ENCODE data around the gene KRT77.

Gene KRT77

DNA sequence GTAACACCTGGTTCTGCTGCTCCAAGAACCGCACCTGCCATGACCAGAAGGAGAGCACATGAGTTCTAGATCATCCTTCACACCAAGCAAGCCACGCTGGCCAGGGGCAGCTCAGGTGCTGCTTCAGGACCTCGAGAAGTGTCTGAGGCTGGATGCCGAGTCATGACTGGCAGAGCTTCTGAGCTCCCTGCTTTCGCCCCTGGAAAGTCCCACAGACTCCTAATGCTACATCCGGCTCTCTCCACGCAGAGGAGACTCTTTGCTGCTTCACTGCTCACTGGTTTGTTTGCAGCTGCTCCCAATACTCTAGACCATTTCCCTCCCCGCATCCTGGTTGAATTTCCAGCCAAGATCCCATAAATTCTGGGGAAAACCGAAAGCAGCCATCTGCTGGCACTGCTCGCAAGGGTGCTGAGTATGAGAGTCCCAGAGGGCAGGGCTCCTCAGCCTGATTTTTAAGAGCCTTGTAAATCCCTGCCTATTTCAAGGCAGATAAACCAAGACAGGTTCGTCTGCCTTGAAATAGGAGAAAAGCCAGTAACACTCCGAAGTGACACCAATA, 52.7 kb downstream of the KRT77 start:
- no peak for DNase-seq

DNA sequence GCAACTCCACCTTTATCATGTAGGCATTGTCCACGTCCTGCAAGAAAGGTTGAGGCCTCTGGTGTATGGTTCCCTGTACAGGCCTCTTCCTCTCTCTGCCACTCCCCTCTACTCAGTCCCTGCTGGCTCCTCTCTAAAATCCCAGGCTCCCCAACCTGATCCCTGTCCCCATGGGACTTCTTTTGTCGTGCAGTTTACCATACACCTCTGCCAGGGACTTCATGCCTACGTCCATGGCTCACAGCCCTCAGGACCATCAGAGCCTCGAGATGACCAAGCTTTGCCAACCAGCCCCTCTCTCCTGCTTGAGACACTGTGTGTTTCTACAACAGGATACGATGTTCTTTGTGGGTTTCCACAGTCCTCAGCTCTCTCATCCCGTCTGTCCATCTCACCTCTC, 54.3 kb downstream of the KRT77 start:
- no peak for DNase-seq

DNA sequence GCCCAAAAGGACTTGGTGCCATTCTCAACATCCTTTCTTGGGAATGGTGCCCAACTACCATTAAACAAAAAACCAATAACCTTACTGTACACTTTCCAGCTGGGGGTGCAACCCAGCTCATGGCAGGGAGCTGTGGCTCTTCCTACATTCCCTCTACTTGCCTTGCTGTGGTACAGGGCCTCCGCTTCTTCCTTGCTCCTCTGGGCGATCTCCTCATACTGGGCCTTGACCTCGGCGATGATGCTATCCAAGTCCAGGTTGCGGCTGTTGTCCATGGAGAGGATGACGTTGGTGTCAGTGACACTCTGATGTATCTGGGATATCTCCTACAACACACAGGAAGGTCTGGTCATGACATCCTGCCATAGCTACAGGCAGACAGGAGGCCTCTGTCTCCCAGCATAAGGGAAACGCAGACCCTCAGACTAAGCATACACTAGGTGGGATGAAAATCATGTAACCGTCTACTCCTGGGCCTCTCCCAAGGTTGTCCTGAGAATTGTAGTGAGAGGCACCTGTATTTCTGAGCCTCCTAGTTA, 55.2 kb downstream of the KRT77 start:
- DNase-seq = no peak

DNA sequence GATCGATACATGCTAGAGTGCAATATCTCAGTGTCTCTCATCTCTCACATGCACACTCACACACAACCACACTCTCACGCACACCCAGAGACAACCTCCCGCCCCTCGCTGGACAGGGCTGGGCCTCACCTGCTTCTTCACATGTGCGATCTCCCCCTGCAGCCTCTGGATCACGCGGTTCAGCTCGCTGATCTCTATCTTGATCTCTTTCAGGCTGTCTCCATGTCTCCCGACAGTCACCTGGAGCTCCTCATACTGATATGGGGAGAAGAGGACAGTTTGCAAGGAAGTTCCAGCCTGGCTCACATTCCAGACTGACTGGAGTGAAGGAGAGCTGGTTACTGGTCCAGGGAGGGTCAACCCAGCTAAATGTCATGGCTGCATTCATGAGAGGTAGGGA, 55.7 kb downstream of the KRT77 start:
- no peak for DNase-seq

DNA sequence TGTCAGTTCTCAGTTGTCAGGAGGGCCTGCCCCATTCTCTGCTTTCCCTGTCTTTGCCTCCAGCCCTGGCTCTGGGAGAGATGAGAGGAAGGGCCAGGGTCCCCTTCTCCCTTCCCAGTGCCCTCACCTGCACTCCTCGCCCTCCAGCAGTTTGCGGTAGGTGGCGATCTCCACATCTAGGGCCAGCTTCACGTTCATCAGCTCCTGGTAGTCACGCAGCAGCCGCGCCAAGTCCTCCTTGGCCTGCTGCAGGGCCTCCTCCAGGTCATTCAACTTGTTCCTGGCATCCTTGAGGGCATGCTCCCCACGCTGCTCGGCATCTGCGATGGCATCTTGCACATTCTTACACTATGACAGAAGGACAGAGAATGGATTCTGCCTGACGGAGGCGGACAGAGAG, 56.7 kb downstream of the KRT77 start:
- DNase-seq = no peak

DNA sequence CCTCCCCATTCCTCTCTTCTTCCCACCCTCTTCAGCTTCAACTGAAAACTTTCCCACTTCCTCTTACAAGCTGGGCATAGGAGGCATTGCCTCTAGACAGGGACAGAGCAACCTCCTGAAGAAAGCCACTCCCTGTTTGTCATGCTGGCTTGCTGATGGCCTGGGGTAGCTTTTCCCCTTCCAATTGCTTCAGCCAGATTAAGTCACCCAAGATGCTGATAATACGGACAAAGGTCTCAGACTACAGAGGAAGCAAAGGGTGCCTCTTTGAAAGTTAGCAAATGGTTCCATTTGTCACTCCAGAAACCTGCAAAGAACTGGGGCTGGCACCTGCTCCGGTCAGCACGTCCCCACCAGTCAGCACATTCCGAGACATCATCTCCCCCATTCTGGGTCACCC, 57.3 kb downstream of the KRT77 start:
- no peak for DNase-seq

DNA sequence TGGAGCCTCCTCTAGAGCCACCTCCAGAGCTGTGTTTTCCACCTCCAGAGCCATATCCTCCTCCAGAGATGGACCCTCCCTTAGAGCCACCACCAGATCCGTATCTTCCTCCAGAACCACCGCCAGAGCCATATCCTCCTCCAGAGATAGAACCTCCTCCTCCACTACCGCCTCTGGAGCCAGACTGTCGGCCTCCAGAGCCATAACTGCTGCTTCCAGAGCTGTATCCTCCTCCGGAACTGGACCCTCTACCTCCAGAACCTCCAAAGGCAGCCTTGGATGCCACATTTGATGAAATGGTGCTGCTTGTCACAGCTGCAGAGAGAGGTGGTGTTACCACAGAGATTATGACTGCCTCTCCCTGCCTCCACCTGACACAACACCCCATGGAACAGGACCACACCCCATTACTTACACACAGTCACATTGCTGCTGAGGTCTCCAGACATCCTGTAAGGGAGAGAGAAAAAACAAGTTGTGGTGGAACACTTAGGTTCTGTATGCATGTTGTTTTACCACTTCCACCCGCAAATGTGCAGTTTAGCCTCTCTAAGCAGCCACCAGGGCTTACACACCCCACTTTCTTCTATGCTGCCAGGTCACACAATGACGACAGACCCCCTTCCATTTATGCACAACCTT, 58.1 kb downstream of the KRT77 start:
- no peak for DNase-seq

DNA sequence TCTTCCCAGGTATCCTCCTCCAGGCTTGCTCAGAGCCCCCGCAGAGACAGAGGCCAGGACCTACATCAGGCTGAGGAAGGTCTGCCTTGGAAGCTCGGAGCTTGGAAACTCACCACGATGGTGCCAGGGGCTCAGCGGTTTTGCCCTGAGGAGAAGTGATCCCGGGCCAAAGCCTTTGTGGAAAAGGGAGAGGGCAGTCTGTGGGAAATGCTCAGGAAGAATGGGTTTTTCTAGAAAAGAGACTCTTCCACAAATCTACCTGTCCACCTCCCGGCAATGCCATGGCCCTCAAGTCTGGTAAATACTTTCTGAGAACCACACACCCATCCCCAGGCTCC, 59.3 kb downstream of the KRT77 start:
- DNase-seq = no peak

DNA sequence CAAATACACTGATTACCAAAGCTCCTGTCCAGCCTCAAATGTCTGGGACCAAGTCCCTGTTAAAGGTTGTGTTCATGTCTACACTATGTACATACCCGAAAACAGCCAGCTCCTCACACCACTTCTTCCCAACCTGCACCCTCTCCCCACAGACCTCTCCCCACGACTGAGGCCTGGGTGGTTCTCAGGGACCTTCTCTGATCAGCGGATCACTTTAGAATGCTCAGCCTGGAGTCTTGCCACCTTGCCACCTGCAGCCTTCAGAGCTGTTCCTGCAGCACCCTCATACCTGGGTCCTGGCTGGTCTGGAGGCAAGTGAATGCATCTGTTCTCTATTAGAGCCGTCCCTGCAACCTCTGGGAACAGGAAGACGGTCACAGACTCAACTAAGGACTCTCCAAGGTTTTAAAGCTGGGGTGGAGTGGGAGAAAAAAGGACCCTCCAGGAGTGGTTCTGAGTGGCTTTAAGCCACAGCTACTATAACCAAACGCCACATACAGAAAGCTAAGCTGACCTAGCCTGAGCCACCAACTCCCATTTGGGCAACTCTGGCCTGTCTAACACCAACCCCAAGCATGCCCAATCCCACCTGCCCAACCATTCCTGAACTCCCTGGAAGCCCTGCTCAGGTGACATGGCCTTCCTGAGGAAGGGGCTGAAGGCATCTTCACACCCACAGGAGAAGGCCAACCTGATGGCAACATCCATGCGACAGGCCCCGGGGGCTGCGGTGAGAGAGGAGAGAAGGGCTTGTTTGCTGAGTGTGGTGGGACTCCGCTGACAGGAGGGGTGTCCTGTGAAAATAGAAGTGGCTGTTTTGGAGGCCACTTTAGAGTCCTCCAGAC, 59.9 kb downstream of the KRT77 start:
- DNase-seq = no peak

DNA sequence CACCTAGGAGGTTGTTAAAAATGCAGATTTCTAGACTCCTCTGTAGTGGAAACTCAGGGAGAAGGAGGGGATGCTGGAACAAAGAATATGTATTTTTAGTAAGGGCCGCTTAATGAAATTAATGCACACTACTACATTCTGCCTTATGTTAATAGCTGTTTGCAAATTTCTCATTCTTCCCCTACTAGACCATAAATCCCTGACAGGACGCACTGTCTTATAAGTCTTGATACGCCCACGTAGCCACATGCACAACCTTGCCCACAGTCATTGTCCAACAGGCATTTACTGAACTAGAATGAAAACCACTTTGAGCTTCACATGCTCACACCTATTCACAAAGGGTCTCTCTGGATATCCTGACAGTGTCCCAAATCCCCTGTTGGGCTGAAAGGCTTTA, 61.9 kb downstream of the KRT77 start:
- no peak for DNase-seq
